NCI-H1930 (cell line): ENCODE data around the gene CACNA2D2.

Experiments used
- DNase-seq, 2 experiments: peaks; one replicate each; lab custom pipeline; 2025; lab: John Stamatoyannopoulos, UW

CACNA2D2 gene

GRCh38 chr3:50428007-50428633 lies 75.3 kb downstream of the CACNA2D2 start:
- no peak for DNase-seq

- no peak for DNase-seq
Observed at GRCh38 chr3:50427217-50427616, 76.2 kb downstream of the CACNA2D2 start.

GRCh38 chr3:50425911-50426310 lies 77.5 kb downstream of the CACNA2D2 start:
- no peak for DNase-seq

DNA sequence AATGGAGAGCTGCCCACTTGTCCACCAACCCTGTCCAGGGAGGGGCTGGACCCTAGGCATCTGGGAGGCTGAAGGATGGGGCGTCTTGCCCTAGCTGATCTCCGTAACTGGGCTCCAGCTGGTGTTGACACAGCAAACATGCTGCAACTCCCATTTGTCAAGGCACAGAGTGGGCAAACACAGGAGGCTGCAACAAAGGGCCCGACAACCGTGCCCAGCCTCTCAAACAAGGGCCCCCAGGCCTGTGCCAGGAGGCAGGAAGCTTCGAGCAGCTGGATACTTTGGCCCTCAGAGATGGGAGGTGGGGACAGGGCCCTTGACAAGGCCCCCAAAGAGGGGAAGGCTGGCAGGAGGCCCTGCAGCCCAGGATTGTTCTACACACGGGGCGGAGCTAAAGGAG lies 79.9 kb downstream of the CACNA2D2 start:
- DNase-seq: no peak

GRCh38 chr3:50422153-50422552 lies 81.3 kb downstream of the CACNA2D2 start:
- no peak for DNase-seq

DNA sequence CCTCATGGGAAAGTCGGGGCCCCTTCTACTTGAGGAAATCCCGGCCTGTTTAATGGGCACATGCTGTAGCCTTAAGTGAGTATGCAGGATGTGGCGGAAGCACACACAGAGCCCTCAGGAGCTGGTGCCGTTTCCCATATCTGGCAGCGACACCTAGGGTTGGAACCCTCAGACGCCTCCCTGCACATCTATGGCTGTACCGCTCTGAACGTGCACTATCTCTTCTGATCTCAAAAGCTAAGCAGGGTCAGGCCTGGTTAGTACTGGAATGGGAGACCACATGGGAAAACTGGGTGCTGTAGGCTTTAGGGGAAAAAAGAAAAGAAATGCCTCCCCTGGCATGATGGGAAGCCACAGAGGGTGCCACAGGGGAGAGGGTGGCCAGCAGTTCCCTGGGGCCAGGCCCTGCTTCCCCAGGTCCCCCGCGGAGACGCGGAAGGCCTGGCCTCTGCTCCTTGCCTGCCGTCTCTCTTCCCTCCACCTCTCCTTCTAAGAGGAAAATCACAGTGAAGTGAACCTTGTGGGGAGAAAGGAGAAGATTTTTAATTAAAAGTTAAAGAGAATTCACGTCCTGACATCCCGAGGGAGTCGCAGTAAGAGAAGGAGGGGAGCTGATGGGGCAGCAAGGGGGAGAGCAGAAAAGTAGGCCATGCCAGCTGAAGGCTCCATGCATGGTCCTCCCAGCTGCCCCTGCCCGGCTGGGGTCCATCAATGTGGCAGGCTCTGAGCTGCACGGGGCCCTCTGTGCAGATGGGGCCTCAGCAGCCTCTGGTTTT lies 83.7 kb downstream of the CACNA2D2 start:
- DNase-seq: no peak

GRCh38 chr3:50418850-50419249 lies 84.6 kb downstream of the CACNA2D2 start:
- no peak for DNase-seq

- DNase-seq: no peak
Observed at GRCh38 chr3:50417637-50418033, 85.8 kb downstream of the CACNA2D2 start.

DNA sequence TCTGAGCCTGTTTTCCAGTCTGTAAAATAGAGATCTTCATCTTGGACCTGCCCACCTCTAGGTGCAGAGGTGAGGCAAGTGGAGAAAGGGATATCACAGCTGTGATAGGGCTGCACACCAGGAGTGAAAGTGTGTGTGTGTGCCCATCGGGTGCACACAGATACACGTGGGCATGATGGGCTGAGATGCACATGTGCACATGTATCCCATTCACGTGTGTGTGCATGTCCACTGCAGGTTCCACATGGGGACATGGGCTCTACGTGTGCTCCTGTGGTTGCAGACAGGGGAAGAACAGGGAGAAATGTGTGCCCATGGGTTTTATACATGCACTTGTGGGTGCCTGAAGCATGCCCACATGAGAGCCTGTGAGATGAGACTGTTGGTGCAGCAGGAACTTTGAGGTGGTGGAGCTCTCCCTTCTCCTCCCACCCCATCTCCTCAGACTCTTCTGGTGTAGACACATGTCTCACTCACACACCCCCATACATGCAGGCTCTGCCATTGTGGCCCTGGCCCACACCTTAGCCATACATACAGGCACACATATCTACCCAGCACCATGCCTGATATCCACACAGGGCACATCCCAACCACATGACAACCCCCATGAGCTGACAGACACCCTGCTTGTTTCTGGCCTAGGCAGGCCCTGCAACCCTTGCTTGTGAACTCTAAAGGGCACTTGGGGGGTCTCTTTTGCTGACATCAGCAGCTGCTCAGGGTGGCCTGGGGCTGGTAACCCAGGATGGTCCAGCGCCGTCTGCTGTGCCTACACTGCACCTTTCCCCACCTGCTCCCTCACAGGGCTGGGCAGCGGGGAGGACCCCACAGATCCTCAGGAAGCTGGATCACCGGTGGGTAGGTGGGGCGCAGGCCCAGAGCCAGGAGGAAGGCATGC lies 86.4 kb downstream of the CACNA2D2 start:
- DNase-seq: no peak

GRCh38 chr3:50415816-50416215 lies 87.6 kb downstream of the CACNA2D2 start:
- DNase-seq: no peak

GRCh38 chr3:50415061-50415460 lies 88.4 kb downstream of the CACNA2D2 start:
- DNase-seq: no peak

DNA sequence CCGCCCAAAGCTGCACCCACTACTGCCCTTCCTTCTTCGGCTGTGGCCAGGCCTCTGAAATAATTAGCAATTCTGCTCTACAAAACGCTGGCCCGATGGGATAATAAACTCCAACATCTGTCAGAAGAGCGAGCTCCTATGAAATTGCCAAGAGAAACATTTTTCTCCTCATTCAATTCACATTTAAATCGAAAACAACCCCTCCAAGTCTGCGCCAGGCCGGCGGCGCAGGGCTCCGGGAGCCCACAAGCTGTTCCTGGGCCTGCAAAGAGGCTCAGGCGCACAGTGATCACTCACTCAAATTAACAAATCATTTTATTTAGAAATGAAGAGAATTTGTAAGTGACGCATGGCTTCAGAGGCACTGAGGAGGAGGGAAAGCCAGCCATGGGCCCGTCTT lies 88.8 kb downstream of the CACNA2D2 start:
- no peak for DNase-seq

GRCh38 chr3:50412231-50412754 lies 91.1 kb downstream of the CACNA2D2 start:
- DNase-seq: no peak

DNA sequence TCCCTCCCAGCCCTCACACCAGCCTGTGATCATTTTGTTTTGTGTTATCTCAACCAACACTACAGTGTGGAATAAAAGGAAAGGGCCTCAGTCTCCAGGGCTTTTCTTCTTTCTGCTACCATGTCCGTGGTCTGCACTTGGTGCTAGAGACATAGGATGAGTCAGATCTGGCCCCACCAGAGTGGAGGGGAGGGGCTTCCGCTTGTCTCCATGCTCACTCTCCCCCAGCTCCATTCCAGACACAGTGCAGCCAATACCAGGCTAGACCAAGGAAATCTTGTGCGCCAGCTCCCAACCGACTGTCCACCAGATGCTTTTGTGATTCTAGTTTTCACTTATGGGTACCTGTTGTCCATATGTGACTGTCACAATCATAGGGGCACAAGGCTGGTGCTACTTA lies 92.2 kb downstream of the CACNA2D2 start:
- DNase-seq: no peak

DNA sequence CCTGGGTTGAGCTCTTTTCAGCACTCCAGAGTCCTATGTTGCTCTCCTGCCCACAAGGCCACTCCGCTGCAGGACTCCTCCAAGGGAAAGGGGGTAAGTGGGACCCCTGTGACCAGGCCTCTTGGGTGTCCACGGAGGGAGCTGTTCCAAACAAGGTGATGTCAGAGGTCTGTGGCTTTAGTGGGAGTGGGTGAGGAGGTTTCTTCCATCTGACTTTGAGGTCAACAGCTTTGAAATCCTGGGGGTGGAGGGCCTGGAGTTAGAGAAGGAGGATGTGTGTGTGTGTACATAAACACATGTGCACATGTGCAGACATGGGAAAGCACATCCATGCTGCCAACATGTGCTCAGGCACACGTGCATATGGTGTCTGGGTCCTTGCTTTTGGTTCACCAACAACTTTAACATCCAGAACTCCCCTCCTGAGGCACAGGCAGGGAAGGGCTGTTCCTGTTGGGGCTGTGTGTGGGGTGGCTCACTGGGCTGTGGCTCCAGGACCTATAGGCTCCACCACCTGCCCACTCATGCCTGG lies 92.8 kb downstream of the CACNA2D2 start:
- DNase-seq: no peak

- no peak for DNase-seq
Observed at GRCh38 chr3:50410185-50410584, 93.2 kb downstream of the CACNA2D2 start.

GRCh38 chr3:50408443-50408944 lies 94.9 kb downstream of the CACNA2D2 start:
- DNase-seq: no peak

GRCh38 chr3:50406487-50406886 lies 96.9 kb downstream of the CACNA2D2 start:
- DNase-seq: no peak

- DNase-seq: no peak
Observed at GRCh38 chr3:50405249-50405648, 98.2 kb downstream of the CACNA2D2 start.

DNA sequence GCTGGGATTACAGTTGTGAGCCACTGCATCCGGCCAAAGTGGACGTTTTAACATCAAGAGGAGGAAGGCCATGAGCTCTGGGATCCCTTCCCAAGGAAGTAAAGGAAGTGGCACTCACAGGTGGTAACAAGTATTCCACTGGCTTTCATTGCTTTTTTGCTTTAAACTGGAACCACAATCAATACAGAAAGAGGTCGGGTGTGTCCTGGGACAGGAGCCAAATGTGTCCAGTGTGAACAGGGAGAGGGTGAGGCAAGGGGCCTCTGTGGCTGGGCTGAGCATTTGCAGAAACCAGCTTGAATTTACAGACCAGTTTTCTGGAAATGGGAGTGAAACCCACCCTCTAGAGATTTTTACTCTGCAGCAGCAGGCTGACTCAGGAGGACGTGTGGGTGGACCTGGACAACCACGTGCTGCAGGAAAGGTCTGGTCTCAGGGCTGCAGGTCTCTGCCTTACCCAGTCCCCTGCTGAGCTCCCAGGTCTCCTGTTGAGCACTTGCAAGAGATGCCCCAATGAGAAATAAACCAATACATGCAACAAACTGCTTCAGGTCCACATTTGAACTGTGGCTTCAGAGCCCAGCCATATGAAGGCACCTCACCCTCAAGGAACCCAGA lies 101.3 kb downstream of the CACNA2D2 start:
- DNase-seq: no peak

DNA sequence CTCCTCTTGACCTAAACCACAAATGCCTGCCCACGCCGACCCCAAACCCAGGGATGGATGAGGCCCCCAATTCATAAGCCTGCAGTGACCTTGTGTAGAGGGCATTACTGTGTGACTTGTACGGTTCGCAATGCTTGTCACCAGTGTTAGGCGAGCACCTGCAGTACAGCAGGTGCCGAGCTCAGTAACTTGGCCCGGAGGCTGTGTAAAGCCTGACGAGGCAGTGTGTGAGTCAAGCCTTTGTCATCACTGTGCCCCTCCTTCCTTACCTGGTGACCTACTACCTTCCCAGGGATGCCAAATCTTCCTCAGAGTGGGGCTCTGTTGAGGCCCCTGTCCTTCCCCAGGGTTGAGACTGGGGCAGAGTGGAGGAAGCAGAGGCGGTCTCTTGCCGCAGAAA lies 106.9 kb downstream of the CACNA2D2 start:
- DNase-seq: no peak
